Activated CD8-positive, alpha-beta memory T cell treated with anti-CD3 and anti-CD28 coated beads for 36 hours (primary cell): ENCODE results near the gene EVI2A. TPM values are rescaled to one million over a fixed set of nuclear protein-coding genes. Genes with fewer than 3 reads are reported as not detected.
"Not testable (repeated sequence)": the region's sequence is repeated elsewhere in the genome, so short reads cannot be mapped to it uniquely, and the experiment has no call there.

Experiments used
- CTCF ChIA-PET: fragments of 350-600 bp; sonication (Branson Sonifier 250); formaldehyde crosslinking; loops from one replicate; lab custom pipeline; 2021; ENCODE audit warnings: antibody characterized with exemption; lab: Charles Lee
- POLR2A ChIA-PET: fragments of 350-600 bp; sonication (Branson Sonifier 250); formaldehyde crosslinking; loops from one replicate; lab custom pipeline; 2021; ENCODE audit warnings: antibody characterized with exemption; lab: Charles Lee
- total RNA-seq, 2 experiments: library from RNA; stranded (reverse); gene quantifications; one replicate each; pipeline ENCODE4 v1.2.3, GENCODE V29; 2021

EVI2A gene
- 10 to 100 TPM; 37.7 to 38.5 TPM for total RNA-seq

- CTCF ChIA-PET: interaction anchor here (1.0 kb wide), 1 partner anchor 10 kb away, joined by 3 read pairs; no protein-coding TSS in a partner anchor
- POLR2A ChIA-PET: interaction anchor here (0.7 to 0.9 kb wide), 3 partner anchors 8 to 11 kb away, joined by 3 read pairs; no protein-coding TSS in a partner anchor
These were observed at the start of gene EVI2A for GRCh38 chr17:31321481-31321880. TSS of gene EVI2A (minus strand) at chr17:31321622. CDS start at chr17:31319013, 2,609 bp downstream.

GRCh38 chr17:31369266-31369665 is 47.8 kb upstream of the EVI2A start:
- CTCF ChIA-PET: no interaction called here
- POLR2A ChIA-PET: interaction anchor here (0.6 kb wide), 1 partner anchor 270 kb away, joined by 4 read pairs; no protein-coding TSS in a partner anchor

GRCh38 chr17:31366088-31366487 is 44.7 kb upstream of the EVI2A start:
- ChIA-PET POLR2A (no interaction called here), CTCF (no interaction called here)

- ChIA-PET POLR2A (no interaction called here), CTCF (interaction anchor here (0.6 kb wide), 1 partner anchor 19 kb away, joined by 3 read pairs; no protein-coding TSS in a partner anchor)
These were observed 42.6 kb upstream of the EVI2A start for GRCh38 chr17:31364012-31364411.

GRCh38 chr17:31357839-31358394 is 36.5 kb upstream of the EVI2A start:
- CTCF ChIA-PET: no interaction called here
- POLR2A ChIA-PET: no interaction called here

- CTCF ChIA-PET: no interaction called here
- POLR2A ChIA-PET: no interaction called here
These were observed 35.7 kb upstream of the EVI2A start for GRCh38 chr17:31357091-31357490.

- CTCF ChIA-PET: no interaction called here
- POLR2A ChIA-PET: interaction anchor here (0.5 to 0.6 kb wide), 2 partner anchors 9 to 13 kb away, joined by 3 read pairs; no protein-coding TSS in a partner anchor
These were observed 34.5 kb upstream of the EVI2A start for GRCh38 chr17:31355935-31356334.

- POLR2A ChIA-PET: no interaction called here
- CTCF ChIA-PET: no interaction called here
These were observed 28.0 kb upstream of the EVI2A start for GRCh38 chr17:31349454-31349853.

- POLR2A ChIA-PET, CTCF ChIA-PET: not testable (repeated sequence)
These were observed 23.8 kb upstream of the EVI2A start for GRCh38 chr17:31345191-31345747.

GRCh38 chr17:31339906-31340661 is 18.7 kb upstream of the EVI2A start:
- ChIA-PET POLR2A (no interaction called here), CTCF (interaction anchor here (1.3 kb wide), 1 partner anchor 74 kb away, joined by 3 read pairs; no protein-coding TSS in a partner anchor)

- POLR2A ChIA-PET: no interaction called here
- CTCF ChIA-PET: no interaction called here
These were observed 7.8 kb upstream of the EVI2A start for GRCh38 chr17:31329221-31329620.

- ChIA-PET CTCF (no interaction called here), POLR2A (no interaction called here)
These were observed 6.7 kb upstream of the EVI2A start for GRCh38 chr17:31328160-31328535.

GRCh38 chr17:31327534-31328159 is 6.2 kb upstream of the EVI2A start:
- ChIA-PET POLR2A (no interaction called here), CTCF (no interaction called here)

GRCh38 chr17:31323551-31323950 is 2.1 kb upstream of the EVI2A start:
- CTCF ChIA-PET: no interaction called here
- POLR2A ChIA-PET: no interaction called here

- ChIA-PET POLR2A (interaction anchor here (0.7 to 0.9 kb wide), 2 partner anchors 9 to 12 kb away, joined by 3 read pairs; no protein-coding TSS in a partner anchor), CTCF (interaction anchor here (1.0 kb wide), 1 partner anchor 10 kb away, joined by 3 read pairs; no protein-coding TSS in a partner anchor)
These were observed 544 bp upstream of the EVI2A start for GRCh38 chr17:31321966-31322365.

- ChIA-PET POLR2A (interaction anchor here (0.7 to 1.9 kb wide), 3 partner anchors 9 to 12 kb away, joined by 3 to 15 read pairs (median 7); no protein-coding TSS in a partner anchor), CTCF (interaction anchor here (1.0 kb wide), 1 partner anchor 10 kb away, joined by 4 read pairs; no protein-coding TSS in a partner anchor)
These were observed 631 bp downstream of the EVI2A start for GRCh38 chr17:31320791-31321190.

- POLR2A ChIA-PET: interaction anchor here (1.2 to 1.9 kb wide), 2 partner anchors 9 to 10 kb away, joined by 7 to 15 read pairs; no protein-coding TSS in a partner anchor
- CTCF ChIA-PET: interaction anchor here (1.0 kb wide), 1 partner anchor 9 kb away, joined by 4 read pairs; no protein-coding TSS in a partner anchor
These were observed 1.2 kb downstream of the EVI2A start for GRCh38 chr17:31320241-31320640.

- ChIA-PET CTCF (interaction anchor here (0.7 to 1.7 kb wide), 3 partner anchors 8 to 622 kb away, joined by 3 to 6 read pairs (median 3); no protein-coding TSS in a partner anchor), POLR2A (interaction anchor here (0.6 to 1.9 kb wide), 5 partner anchors 9 to 336 kb away, joined by 3 to 15 read pairs (median 3); no protein-coding TSS in a partner anchor)
These were observed 2.4 kb downstream of the EVI2A start for GRCh38 chr17:31318851-31319661.
